GM20431 (cell line): ENCODE data around the gene RTL10.

Experiments used
- in situ Hi-C: fragments of 300-500 bp; cut with MseI, MboI; formaldehyde crosslinking; loops from one replicate; pipeline ENCODE4 v1.15.0; 2020; ENCODE audit warnings: low sequenced_read_pairs; ENCODE audit not compliant: unreplicated experiment

The RTL10 gene

GRCh38 chr22:19877626-19878339 lies 23.1 kb upstream of the RTL10 start:
- in situ Hi-C loops = no loop called here

DNA sequence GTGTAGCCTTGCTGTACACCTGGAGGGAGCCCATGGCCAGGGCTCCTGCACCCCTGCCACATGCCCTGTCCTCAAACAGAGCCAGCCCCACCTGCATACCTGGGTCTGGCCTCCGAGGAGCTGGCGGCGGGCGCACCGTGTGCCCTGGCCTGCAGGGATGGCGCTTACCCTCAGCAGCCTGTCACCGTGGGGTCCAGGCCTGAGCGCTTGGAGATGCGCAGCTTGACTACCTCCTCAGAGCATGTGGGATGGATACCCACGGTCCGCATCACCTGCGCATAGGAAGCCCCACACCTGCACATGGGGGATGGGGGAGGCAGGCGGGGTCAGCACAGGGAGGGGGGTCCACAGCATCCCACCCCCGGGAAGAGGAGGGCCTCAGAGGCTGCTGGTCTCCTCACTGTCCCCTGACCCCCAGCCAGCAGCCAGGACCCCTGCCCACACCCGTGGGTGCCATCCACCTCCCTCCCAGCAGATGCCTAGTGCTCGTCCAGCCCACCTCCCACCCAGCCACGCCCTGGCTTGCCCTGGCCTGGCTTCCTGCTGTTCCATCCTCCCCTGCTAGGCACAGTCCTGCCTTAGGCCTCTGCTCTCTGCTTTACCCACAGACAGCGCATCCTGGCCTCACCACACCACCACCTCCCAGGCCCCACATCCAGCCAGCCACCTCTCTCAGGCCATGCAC lies 22.4 kb upstream of the RTL10 start:
- in situ Hi-C loops = no loop called here

DNA sequence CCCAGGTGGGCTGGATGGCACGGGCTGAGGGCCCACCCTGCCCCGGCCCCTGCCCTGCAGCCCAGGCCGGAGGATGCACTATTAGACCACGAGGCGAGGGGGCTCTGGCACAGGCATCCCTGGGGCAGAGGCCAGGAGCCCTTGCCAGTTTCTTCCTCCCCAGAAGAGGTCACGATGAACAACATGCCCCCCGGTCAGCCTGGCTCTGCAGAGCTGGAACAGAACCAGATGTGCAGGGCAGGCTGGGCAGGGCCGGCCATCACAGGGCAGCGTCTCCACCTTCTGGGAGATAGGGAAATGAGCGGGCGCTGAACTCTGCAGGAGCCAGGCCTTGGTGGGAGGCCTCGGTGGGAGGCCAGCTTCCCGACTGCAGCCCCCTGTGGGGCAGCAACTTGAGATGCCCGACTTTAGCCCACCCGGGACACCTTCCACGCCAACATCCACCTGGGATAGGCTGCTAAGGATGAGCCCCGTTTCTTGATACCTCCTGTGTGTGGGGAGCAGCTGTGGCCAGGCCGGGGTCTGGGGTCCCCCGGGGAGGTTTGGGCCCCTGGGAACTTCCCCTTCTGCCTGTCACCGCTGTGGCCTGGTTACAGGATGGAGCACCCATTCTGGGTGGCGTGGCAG lies 21.8 kb upstream of the RTL10 start:
- in situ Hi-C loops = no loop called here

DNA sequence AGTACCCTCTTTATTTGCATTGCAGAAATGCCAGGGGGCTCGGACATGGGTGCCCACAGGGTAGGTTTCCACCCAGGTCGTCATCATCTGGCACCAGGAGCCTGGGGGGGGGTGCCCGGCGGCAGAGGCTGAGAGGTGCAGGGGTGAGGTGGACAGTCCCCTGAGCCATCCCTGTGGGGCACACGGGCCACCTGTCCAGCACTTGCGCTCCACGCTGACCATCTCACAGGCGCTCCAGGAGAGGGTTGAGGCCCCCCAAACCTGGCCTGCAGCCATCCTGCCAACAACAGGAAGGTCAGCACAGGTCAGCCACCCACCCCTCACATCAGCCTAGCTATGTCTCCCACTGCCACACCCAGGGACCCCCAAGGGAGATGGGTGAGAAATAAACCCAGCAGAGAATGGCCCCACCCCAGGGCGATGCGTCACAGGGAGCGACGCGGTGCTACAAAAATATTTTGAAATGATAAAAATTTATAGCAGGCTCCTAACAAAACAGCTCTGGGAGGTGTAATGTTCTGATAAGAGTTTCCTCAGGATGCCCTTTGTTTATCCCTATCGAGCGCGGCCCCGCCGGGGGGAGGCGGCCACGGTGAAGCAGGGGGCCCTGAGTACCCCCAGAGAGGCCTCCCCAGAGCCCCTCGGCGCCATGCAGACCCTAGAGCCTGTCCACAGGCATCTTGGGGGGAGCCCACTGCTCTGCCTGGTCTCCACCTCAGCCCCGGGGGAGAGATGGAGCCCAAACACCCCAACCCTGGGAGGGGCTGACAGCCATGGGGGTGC lies 21.0 kb upstream of the RTL10 start:
- in situ Hi-C loops = no loop called here

- in situ Hi-C loops = no loop called here
Measured at GRCh38 chr22:19875061-19875530, 20.4 kb upstream of the RTL10 start.

DNA sequence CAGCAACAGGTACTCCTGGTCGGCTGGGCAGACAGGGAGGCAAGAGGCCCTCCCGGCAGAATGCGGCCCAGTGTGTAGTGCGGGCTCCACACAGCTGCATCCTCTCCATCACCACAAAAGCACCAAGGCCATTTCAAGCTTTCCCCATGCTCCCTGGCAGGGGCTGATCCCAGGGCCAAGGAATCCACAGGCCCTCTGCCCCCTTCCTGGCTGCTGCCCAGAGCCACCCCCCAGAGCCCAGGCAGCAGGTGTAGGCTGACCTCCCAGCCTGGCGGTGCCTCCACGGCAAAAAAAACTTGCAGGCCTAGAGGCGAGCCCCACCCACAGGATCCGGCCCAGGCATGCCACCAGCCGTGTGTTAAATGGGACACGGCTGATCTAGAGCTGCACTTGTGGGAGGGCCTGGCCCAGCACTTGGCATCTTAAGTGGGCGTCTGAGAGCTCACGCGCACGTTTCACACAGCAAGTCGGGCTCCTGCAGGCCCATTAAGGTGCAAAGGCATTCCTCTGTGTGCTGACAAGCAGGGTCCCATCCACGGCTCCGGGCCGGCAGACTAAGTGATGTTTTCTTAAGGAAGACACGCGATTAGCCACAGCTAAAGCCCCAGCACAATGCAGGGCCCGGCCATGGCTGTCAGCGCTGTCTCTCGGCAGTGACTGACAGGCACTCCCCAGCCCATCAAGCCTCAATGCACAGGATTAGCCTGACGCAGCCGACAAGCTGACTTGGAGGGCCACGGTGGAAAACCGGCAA lies 19.8 kb upstream of the RTL10 start:
- in situ Hi-C loops = no loop called here

- in situ Hi-C loops = no loop called here
Measured at GRCh38 chr22:19873960-19874306, 19.3 kb upstream of the RTL10 start.

DNA sequence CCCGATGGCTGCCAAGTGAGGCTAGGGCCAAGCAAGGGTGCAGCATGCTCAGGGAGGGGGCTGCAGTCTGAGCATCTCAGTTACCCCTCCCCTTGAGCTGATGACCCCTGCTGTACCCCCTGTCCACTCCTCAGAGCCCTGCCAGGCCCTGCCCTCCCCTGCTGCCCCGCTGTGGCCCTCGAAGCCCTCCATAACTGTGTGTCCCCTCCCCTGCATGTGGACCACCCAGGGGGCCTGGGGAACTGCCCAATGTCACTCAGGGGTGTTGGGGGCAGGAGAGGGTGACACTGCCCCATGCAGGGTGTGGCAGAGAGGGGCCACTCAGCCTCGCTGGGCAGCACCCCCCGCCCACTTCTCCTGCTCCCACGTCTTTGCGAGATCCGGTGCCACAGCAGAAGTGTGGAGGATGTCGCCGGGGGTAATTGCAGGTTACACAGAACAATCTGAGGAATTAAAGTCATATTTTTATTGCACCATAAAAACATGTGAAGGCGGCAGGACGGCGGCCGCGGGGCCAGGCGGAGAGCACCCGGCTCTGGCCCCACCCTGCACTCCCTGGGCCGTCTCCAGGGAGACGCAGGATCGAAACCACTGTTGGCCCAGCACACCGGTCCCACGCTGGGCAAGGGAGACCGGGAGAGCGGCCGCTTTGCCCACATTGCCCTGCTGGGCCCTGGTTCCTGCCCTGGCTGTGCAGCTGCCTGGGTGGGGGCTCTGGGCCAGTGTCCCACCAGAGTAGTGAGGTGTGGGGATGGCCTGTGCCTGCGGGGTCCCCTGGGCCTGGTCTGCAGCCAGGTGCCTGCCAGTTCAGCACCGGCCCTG lies 18.7 kb upstream of the RTL10 start:
- in situ Hi-C loops = no loop called here

GRCh38 chr22:19872779-19873137 lies 18.1 kb upstream of the RTL10 start:
- in situ Hi-C loops = no loop called here

DNA sequence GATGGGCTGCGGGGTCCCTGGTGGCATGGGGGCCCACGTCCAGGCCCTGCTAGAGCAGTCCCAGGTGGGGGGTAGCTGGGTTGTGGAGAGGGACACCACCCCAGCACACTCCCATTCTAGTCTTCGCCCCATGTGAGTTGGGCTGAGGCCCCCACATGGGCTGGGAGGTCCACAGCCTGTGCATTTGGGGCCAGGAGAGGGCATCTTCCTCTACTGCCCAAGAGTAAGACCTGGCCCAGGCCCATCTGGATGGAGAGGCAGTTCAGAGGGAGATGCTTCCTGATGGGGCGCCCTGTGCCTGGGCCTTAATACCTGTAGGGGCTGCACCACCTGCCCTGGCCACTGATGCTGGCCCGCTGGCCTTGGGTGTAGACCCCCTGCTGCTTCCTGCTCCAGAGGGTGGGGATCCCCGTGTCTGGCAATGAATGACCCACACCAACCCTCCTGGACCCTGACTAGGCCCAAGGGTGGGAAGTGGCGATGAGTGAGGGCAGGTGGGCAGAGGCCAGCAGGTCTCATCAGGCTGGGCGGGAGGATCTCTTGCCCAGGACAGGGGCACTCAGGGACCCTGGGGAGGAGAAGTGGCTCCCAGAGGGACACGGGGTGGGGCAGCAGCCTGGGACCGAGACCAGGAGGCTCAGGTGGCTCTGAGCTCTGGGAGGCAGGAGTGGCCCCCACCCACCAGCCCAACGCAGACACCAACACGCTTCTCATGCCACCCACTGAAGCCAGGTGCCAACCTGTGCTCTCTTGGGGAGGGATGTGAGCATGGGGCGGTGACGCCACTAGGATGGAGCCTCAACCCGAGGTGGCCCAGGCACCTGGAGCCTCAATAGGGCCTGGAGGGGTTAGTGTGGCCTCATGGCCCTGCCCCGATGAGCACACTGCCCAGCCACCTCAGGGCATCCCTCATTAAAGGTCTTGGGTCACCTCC lies 17.4 kb upstream of the RTL10 start:
- in situ Hi-C loops = no loop called here

GRCh38 chr22:19871023-19871844 lies 16.6 kb upstream of the RTL10 start:
- in situ Hi-C loops = no loop called here

GRCh38 chr22:19870153-19871022 lies 15.7 kb upstream of the RTL10 start:
- in situ Hi-C loops = no loop called here

DNA sequence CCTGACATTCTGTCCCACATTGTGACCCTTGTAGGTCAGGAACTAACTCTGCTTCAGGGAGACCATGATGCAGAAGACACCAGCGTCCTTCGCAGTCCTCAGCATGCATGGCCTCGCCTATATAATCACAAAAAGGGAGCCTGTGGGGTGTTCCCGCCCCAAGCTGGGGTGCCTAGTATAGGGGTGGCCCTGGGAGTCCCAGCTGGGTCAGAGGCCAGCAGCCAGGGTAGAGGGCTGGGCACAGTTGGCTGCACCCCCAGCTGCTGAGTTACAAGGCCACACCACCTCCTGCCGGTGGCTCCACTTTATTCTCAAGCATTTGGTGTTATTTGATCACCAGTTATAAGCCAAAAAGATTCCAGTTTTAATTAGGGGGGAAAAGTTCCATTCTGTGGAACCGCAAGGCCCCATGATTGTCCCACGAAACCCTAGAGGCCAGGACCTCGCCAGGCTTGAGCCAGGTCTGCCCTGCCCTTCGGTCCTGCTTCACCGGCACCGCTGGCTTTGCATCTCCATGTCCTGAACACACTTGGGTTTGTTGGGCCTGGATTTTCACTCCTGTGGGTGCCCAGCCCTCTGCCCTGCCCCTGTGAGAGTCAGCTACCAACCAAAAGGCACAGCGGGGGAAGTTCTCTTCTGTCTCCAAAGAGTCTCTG lies 15.0 kb upstream of the RTL10 start:
- in situ Hi-C loops = no loop called here

GRCh38 chr22:19868773-19869471 lies 14.2 kb upstream of the RTL10 start:
- in situ Hi-C loops = no loop called here

DNA sequence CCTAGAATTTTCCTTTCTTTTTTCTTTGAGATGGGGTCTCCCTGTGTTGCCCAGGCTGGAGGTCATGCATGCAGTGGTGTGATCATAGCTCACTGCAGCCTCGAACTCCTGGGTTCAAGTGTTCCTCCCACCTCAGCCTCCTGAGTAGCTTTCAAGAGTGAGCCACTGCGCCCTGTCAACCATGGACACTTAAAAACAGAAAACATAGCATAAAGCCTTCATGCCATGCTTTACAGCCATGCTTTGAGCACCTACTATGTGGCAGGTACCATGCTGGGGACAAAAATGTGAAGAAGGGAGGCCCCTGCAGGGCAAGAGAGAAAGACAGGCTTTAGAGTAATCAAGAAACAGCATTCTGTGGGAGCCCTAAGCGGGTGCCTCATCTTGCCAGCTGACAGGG lies 13.7 kb upstream of the RTL10 start:
- in situ Hi-C loops = no loop called here
